ENCODE results near the gene VGLL1. TPM values are rescaled to one million over a fixed set of nuclear protein-coding genes. Genes with fewer than 3 reads are reported as not detected.
A peak's percentile ranks its signal among the peaks of the same experiment; 100 is the strongest.

Gene VGLL1
- total RNA-seq, 1 experiment from 2014 or later = not detected

GRCh38 chrX:136487647-136488046 is 44.4 kb upstream of the VGLL1 start, which contains the start of gene BRS3:
TSS of gene BRS3 (plus strand) at chrX:136487947. CDS start at chrX:136488115, 168 bp downstream.
- no peaks in the 10 kb centered on the region for H3K36me3 ChIP-seq (ENCODE audit: control insufficient read depth in 1 of 2, insufficient read depth in 2 of 2, low read length in 2 of 2)
- no peaks in the 10 kb centered on the region for H4K20me1 ChIP-seq (ENCODE audit: insufficient read depth)
- BruUV-seq (replicated peaks) = no TSS peak
- no peak within 1 kb of the TSS for H3K9ac ChIP-seq (ENCODE audit: low read length)
- DNase-seq (ENCODE audit: low read depth, low spot score) (no peak), ATAC-seq (no peak)
- TF ChIP-seq SP1 (IDR thresholded peaks at IDR 0.05; ENCODE audit: low read depth) = no peak
- TF ChIP-seq POLR2A (IDR thresholded peaks at IDR 0.05; ENCODE audit: borderline replicate concordance, extremely low read depth, insufficient read depth, insufficient read length) = no peak
- TF ChIP-seq ZFX (IDR thresholded peaks at IDR 0.05) = no peak
- TF ChIP-seq SIN3A (IDR thresholded peaks at IDR 0.05; ENCODE audit: low read depth) = no peak
- no peak for TF ChIP-seq POLR2AphosphoS5 (IDR thresholded peaks at IDR 0.05; ENCODE audit: low read depth, low read length)
- TF ChIP-seq TCF7L2 (IDR thresholded peaks at IDR 0.05; ENCODE audit: borderline replicate concordance, extremely low read depth, insufficient read depth, insufficient read length) = no peak
- no peak for TF ChIP-seq JUND (IDR thresholded peaks at IDR 0.05)
- TF ChIP-seq EZH2 (IDR thresholded peaks at IDR 0.05) = no peak
- no peak for TF ChIP-seq RAD21 (IDR thresholded peaks at IDR 0.05; ENCODE audit: low read depth)
- no peak for TF ChIP-seq FOSL1 (IDR thresholded peaks at IDR 0.05; ENCODE audit: low read depth)
- TF ChIP-seq ELF1 (IDR thresholded peaks at IDR 0.05; ENCODE audit: borderline replicate concordance, low read depth) = no peak
- H3K27ac ChIP-seq (ENCODE audit: low read depth, low read length) = no peak within 1 kb of the TSS
- peaks cover 14% of the 10 kb centered on the region; the same call in 1 of the 2 replicates for H3K27me3 ChIP-seq (ENCODE audit: insufficient read depth, low read length)
- ChIA-PET RAD21 (ENCODE audit: low non-redundant PET in 1 of 2, low total read pairs in 2 of 2, uncharacterized antibody in 2 of 2, unreplicated experiment in 2 of 2) (no interaction called here), POLR2A (no interaction called here), CTCF (no interaction called here)
- H3K4me1 ChIP-seq (ENCODE audit: control insufficient read depth in 1 of 2, insufficient read depth in 2 of 2, low read length in 2 of 2) = no peaks in the 10 kb centered on the region
- H3K4me2 ChIP-seq (ENCODE audit: low read length) = no peak within 1 kb of the TSS
- no peak within 1 kb of the TSS for H3K4me3 ChIP-seq (replicated peaks in 1 of 2; ENCODE audit: low read depth in 1 of 2, low read length in 2 of 2)
- H3K9me2 ChIP-seq (ENCODE audit: insufficient read depth) = no peaks in the 10 kb centered on the region
- intact Hi-C loops (cut with micrococcal nuclease) = loop anchor here (1.0 kb wide), 1 partner anchor 459 kb away; no protein-coding TSS in a partner anchor
- H3K79me2 ChIP-seq (ENCODE audit: insufficient read depth, low read length) = no peaks in the 10 kb centered on the region
- no peaks in the 10 kb centered on the region for H3K9me3 ChIP-seq (ENCODE audit: control insufficient read depth in 1 of 2, insufficient read depth in 1 of 2, low read depth in 1 of 2, low read length in 2 of 2)
- no peak within 1 kb of the TSS for H2AFZ ChIP-seq (ENCODE audit: low read depth, low read length, poor library complexity, severe bottlenecking)

GRCh38 chrX:136488706-136489105 is 43.3 kb upstream of the VGLL1 start:
- H4K20me1 ChIP-seq (ENCODE audit: insufficient read depth) = no peaks in the 10 kb centered on the region
- H3K9me3 ChIP-seq (ENCODE audit: control insufficient read depth in 1 of 2, insufficient read depth in 1 of 2, low read depth in 1 of 2, low read length in 2 of 2) = no peaks in the 10 kb centered on the region
- no peaks in the 10 kb centered on the region for H3K79me2 ChIP-seq (ENCODE audit: insufficient read depth, low read length)
- H3K9me2 ChIP-seq (ENCODE audit: insufficient read depth) = no peaks in the 10 kb centered on the region
- H3K4me2 ChIP-seq (ENCODE audit: low read length) = no peak overlapping the region
- CTCF ChIA-PET = interaction anchor here (1.6 kb wide), 1 partner anchor 460 kb away, joined by 5 read pairs; no protein-coding TSS in a partner anchor
- DNase-seq (ENCODE audit: low read depth, low spot score) = no peak
- H3K4me1 ChIP-seq (ENCODE audit: control insufficient read depth in 1 of 2, insufficient read depth in 2 of 2, low read length in 2 of 2) = no peaks in the 10 kb centered on the region
- H3K27ac ChIP-seq (ENCODE audit: low read depth, low read length) = no peak overlapping the region
- TF ChIP-seq REST (IDR thresholded peaks at IDR 0.05; ENCODE audit: low read depth) (no peak), EZH2 (IDR thresholded peaks at IDR 0.05) (no peak), RAD21 (IDR thresholded peaks at IDR 0.05; ENCODE audit: low read depth) (peak; percentile 45), CTCF (IDR thresholded peaks at IDR 0.05 in 2 of 3, conservative IDR thresholded peaks at IDR 0.05 in 1 of 3; ENCODE audit: borderline replicate concordance in 1 of 3, insufficient read depth in 1 of 3, low read depth in 2 of 3, low read length in 2 of 3) (peak in 1 of 3 experiments; percentile 16; a peak in 1 of 6 replicates), ZFX (IDR thresholded peaks at IDR 0.05) (no peak)
- peaks cover 14% of the 10 kb centered on the region; the same call in 1 of the 2 replicates for H3K27me3 ChIP-seq (ENCODE audit: insufficient read depth, low read length)
- ATAC-seq = no peak
- no peak overlapping the region for H2AFZ ChIP-seq (ENCODE audit: low read depth, low read length, poor library complexity, severe bottlenecking)
- BruUV-seq (replicated peaks) = no TSS peak
- no peaks in the 10 kb centered on the region for H3K36me3 ChIP-seq (ENCODE audit: control insufficient read depth in 1 of 2, insufficient read depth in 2 of 2, low read length in 2 of 2)
- H3K4me3 ChIP-seq (replicated peaks in 1 of 2; ENCODE audit: low read depth in 1 of 2, low read length in 2 of 2) = no peak overlapping the region
- POLR2A ChIA-PET = no interaction called here
- H3K9ac ChIP-seq (ENCODE audit: low read length) = no peak overlapping the region
- RAD21 ChIA-PET (ENCODE audit: low non-redundant PET in 1 of 2, low total read pairs in 2 of 2, uncharacterized antibody in 2 of 2, unreplicated experiment in 2 of 2) = no interaction called here
- intact Hi-C loops (cut with micrococcal nuclease) = loop anchor here (1.0 kb wide), 1 partner anchor 460 kb away; no protein-coding TSS in a partner anchor
